Right lung (tissue), 10 donors: Measurements from ENCODE around the gene C20orf144. TPM values are rescaled to one million over a fixed set of nuclear protein-coding genes. Genes with fewer than 3 reads are reported as not detected.
"Not testable (repeated sequence)": the region's sequence is repeated elsewhere in the genome, so short reads cannot be mapped to it uniquely, and the experiment has no call there.

Source experiments
- DNase-seq, 2 donors: peaks; one replicate each; pipeline ENCODE4 v3.0.0-alpha.2; 2013
- long read RNA-seq, 8 donors: transcript quantifications; one replicate each; lab custom pipeline, GENCODE V29; 2026
- polyA plus RNA-seq, 5 donors: library from polyadenylated mRNA; unstranded; fragments of 120-200 nt; gene quantifications; one replicate each; pipeline versions ENCODE4 v1.2.1 to v1.2.3, GENCODE V29; 2013; ENCODE audit warnings: inconsistent platforms in 1 of 5, low replicate concordance in 1 of 5; ENCODE audit not compliant: insufficient read length in 5 of 5, insufficient read depth in 1 of 5

The C20orf144 gene
- polyA plus RNA-seq, result under 1 TPM; 0.32 to 0.60 (median 0.39) TPM
- long read RNA-seq, donor 1, partial matches to known transcripts, result 0 of 1 reads
- long read RNA-seq, donor 1, other reads (novel, unspliced or antisense), result 0 of 1 reads
- long read RNA-seq, donor 2, partial matches to known transcripts, result 0 of 2 reads
- long read RNA-seq, donor 2, other reads (novel, unspliced or antisense), result 0 of 2 reads
- long read RNA-seq, donor 3, partial matches to known transcripts, result 0 of 1 reads
- long read RNA-seq, donor 3, other reads (novel, unspliced or antisense), result 0 of 1 reads
- long read RNA-seq, donor 4, partial matches to known transcripts, result 0 of 1 reads
- long read RNA-seq, donor 4, other reads (novel, unspliced or antisense), result 0 of 1 reads
- long read RNA-seq, donor 5, partial matches to known transcripts, result 0 of 1 reads
- long read RNA-seq, donor 5, other reads (novel, unspliced or antisense), result 0 of 1 reads
- long read RNA-seq, donor 6, partial matches to known transcripts, result 0 of 1 reads
- long read RNA-seq, donor 6, other reads (novel, unspliced or antisense), result 0 of 1 reads
- long read RNA-seq, donor 7, result 0 reads
- long read RNA-seq, donor 8, result 0 reads

DNA sequence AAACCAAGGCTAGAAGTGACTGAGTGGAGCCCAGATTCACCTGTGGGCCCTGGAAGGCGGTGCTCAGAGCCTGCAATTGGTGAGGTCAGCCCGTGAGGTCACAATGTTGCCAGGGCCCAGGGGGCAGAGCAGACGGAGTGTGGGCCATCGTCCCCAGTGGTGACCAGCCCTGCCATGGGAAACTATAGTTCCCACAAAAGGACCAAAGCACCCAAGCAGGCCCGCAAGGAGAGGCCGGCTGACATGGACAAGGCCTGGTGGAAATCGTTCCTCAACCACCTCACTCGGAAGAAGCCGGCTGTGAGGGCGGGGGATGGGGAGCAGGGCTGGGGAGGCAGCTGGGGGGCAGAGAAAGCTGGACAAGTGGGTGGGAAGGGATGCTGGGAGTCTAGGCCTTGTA is at the start of gene C20orf144:
TSS of gene C20orf144 (plus strand) at position 156 of the 400 bp plus-strand sequence. CDS start at position 175, 19 bp downstream.
- no peak for DNase-seq

DNA sequence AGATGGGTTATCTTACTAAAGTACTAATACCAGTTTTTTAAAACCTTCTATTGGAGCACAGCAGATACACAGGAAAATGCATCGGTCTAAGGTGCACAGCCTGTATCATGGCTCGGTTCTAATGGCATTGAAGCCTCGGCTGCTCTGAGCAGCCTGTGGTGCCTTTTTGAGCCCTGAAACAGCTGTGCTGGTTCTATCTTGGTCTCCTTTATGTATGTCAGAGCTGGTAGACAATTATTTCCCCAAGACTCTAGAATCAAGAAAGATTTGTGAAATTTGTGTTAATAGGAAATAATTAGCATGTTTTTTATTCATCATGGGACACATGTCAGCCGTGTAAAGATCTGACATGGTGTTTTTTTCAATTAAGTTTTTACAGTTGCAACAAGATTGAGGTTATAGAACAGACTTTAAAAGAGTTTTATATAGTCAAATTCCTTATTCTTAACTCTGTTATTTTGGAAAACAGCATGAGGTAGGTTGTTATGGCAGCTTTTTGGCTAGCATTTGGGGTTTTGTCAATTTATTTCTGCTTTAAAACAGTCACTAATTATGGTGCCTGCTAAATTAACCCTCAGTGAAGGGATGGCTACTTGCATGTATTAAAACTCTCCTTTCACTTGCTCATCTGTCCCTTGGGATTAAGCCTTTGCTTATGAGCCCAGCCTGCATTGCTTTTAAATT is 40.3 kb upstream of the C20orf144 start:
- DNase-seq, result no peak

DNA sequence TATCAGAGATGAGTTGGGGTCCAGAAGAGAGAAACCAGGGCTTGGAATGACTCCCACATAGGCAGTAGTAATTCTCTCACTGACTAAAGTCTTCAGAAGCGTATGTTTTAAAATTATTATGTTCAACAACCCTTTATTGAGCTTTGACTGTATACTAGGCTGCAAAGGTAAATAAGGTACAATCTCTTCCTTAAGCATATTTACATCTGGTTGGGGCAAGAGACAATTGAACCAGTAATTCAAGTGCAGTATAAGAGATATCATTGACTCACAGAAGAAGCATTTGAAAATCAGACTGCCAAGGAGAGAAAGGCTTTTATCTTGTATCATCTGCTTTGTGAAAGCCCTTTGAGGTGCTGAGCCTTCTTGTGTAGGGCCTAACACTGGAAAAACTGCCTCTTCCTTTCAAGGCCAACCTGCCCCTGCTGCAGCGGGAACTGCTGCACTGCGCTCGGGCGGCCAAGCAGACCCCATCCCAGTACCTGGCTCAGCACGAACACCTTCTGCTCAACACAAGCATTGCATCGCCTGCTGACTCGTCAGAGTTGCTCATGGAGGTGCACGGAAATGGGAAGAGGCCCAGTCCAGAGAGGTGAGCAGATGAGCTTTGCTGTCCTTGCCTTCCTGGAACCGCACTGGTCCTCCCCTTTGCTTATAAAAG is 39.3 kb upstream of the C20orf144 start:
- no peak for DNase-seq

DNA sequence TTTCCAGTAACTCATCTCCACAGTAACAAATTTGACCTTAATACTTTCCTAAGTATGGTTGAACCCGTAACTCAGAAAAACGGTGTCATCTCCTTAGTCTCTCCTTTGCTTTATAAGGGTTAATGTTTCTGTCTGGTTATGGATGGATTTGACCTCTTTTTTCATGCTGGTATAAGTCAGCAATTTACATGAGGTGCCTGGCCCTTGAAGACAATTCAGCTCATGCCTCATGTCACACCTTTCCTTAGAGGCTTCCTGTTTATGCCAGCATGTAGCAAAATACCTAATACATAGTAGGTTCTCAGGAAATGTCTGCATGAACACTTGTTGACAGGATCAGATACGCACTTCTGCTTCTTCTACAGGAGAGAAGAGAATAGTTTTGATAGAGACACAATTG is 37.7 kb upstream of the C20orf144 start:
- no peak for DNase-seq

DNA sequence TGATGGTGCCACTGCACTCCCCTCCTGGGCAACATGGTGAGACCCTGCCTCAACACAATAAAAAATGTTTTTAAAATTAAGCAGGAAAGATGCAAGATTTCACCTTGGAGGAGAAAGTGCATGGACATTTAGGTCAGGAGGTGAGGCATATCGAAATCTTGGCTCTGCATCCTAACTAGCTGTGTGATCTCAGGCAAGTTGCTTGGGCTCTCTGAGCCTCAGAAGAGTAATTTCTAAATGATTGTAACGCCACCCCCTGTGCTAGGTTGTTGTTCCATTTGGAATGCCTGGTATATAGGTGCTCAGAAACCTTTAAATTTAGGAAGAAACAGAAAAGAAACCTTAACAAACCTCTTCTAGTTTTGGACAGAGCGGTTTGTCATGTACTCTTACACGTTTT is 35.9 kb upstream of the C20orf144 start:
- no peak for DNase-seq

DNA sequence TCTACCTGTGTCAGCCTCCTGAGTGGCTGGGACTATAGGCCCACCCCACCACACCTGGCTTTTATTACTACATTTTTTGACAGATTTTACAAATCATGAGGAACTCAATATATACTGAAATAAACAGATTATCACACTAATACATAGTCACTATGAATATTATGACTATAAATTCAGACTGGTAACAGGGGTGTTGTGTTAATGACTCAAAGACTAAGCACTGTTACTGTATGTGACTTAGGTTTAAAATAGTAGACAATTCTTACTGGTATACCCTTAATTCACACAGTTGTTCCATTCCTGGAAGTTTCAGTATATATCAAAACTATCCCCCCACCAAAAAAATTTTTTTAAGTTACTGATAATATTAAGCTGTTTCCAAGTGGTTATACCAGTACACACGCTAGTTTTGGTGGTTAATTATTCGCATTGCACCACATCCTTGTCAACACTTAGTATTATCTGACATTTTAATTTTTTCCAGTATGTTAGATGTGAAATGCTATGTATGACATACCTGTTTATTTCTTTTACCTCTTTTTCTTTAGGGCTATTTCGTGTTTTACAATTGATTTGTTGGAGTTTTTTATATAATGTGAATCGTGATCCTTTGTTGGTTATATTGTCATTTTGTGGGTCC is 34.4 kb upstream of the C20orf144 start:
- no peak for DNase-seq

DNA sequence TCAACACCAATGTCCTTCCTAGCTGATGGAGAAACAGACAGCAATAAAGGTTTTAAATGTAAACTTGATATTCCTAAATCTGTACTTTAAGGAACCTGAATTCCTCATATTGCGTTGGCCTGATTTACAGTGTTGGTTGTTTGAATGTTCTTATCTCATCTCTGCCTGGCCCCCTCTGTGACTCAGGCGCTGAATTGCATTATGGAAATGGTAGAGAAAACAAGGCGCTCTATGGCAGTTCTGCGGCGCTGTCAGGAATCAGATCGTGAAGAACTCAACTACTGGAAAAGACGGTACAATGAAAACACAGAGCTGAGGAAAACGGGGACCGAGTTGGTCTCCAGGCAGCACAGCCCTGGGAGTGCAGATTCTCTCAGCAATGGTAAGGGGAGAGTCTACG is 32.6 kb upstream of the C20orf144 start:
- no peak for DNase-seq

DNA sequence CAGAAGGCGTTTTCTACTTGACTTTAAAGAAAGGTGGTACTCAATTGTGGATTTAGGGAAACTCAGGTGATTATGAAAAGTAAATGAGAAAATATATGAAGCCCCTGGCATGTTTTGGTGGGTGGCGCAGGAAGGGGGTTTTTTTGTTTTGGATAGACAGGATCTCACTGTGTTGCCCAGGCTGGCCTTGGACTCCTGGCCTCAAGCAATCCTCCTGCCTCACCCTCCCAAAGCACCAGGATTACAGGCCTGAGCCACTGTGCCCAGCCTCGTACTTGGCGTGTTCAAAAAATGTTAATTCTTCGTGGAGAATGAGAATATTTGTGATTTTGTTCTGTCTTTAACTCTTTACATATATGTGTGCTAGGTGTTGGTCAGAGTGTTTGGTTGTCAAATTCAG is 32.1 kb upstream of the C20orf144 start:
- DNase-seq, result no peak

DNA sequence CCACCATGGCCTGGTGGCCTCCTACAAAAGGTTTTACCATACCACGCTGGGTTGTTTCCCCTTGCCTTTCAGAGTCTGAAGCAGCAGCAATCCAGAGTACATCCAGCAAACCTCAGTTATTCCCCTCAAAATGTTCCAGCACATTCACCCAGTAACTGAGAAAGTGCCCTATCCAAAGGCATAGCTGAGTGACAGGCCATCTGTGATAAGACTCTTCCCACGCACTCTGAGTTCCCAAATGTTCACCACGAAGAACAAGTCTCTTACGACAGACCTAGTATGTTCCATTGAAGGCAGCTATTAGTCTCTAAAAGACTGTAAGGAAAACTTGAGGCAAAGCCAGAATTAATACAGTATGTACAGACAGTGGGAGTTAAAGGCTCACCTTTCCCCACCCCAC is 31.6 kb upstream of the C20orf144 start:
- no peak for DNase-seq

DNA sequence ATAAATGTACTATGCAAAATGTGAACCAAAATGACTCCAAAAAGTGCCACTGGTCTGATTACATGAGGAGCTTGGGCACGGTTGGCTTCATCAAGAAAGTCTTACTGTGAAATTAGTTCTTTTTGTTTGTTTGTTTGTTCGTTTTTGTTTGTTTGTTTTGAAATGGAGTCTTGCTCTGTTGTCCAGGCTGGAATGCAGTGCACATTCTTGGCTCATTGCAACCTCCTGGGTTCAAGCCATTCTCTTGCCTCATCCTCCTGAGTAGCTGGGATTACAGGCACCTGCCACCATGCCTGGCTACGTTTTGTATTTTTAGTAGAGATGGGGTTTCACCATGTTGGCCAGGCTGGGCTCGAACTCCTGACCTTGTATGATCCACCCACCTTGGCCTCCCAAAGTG is 30.2 kb upstream of the C20orf144 start:
- not testable (repeated sequence) for DNase-seq

DNA sequence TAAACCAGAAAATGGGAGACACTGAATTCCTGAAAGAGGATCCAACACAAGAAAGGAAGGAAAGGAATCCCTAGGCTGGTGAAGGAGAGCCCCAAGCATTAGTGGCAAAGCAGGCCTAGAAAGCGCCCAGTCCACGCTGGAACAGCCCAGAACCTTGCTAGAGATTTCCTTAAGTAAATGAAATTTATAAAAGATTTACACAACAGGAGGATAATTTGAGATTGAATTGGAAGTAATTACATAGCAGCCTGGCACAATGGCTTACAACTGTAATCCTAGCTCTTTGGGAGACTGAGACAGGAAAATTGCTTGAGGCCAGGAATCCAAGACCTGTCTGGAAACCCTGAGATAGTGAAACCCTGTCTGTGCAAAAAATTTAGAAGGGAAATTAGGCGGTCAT is 26.8 kb upstream of the C20orf144 start:
- no peak for DNase-seq

DNA sequence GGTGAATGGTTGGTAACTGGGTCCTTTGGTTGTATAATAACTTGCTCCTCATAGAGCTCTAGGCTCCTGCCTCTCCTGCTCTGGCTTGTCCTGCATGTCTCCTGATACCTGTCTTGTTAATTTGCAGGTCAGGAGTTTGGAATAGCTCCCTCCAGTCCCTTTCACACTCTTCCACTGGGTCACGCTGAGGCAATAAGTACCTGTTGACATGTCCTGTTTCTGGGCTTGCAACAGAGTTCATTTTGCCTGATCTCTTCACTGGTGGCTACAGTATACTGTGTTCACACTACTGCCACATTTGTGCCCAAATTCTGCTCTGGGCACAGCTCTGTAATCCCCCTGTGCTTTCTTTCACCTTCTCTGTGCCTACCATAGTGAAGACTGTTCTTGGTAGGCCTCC is 25.4 kb upstream of the C20orf144 start:
- no peak for DNase-seq

DNA sequence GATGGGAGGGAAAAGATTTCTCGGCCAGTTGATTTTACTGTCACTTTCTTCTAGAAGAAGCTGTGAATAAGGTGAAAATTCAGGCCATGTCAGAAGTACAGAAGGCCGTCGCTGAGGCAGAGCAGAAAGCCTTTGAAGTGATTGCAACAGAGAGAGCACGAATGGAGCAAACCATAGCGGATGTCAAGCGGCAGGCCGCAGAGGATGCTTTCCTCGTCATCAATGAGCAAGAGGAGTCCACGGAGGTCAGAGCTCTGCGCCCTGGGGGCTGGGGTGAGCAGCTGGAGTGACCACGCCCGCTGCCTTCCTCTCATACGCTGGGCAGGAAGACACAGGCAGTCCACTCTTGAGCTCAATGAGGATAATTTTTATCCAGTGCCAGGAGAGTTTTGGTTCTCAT is 21.8 kb upstream of the C20orf144 start:
- DNase-seq, result no peak

DNA sequence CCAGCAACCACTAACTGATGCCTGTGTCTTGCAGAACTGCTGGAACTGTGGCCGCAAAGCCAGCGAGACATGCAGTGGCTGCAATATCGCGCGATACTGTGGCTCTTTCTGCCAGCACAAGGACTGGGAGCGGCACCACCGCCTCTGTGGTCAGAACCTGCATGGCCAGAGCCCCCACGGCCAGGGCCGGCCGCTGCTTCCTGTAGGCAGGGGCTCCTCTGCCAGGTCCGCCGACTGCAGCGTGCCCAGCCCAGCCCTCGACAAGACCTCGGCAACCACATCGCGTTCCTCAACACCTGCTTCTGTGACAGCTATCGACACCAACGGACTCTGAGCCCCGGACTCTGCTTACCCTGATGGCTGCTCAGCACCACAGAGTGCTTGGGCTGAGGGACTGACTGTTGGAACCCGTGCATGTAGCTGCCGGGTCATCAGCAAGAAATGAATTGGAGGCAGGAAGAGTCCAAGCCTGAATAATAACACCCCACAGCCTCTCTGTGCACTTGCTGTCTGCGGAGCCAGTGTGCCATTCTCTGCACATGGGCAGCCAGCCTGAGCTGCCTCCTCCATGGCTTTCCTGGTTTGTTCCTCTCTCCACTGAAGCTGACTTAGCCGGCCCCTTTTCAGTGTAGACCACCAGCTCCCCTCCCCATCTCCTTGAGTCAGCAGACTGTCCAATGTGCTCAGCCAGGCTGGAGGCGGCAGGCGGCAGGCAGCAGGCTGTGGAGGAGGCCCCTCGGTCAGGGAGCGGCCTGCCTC is 17.6 kb upstream of the C20orf144 start:
- DNase-seq, result no peak

DNA sequence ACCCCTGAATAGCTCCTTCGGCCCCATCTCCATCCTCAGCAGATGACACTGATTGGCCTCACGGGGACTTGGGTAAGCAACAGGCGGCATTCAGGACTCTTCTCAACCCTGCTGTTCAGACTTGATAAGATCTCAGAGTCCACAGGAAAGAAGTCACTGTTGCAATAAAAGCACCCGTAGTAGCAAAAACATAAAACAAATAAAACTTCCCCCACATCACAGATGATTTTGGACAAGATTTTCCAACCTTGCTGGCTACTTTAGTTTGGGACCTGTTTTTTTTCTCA is 17.1 kb upstream of the C20orf144 start:
- no peak for DNase-seq

DNA sequence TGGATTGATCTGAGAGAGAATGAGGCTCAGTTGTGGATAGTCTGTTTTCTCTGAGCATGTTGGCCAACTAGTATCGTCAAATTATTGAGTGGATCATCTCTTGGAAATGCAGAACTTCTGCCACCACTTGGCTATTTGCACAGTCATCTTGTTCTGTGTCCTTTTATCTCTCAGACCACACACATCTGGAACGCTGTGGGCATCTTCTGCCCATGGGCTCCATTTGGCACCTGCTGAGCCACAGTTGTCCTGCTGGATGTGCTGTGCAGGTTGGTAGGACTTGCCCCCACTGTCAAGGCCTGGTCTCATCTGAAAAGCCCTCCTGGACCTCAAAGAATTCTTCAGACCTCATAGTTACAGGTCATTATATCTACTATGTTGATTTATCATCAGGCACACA is 16.7 kb upstream of the C20orf144 start:
- no peak for DNase-seq

DNA sequence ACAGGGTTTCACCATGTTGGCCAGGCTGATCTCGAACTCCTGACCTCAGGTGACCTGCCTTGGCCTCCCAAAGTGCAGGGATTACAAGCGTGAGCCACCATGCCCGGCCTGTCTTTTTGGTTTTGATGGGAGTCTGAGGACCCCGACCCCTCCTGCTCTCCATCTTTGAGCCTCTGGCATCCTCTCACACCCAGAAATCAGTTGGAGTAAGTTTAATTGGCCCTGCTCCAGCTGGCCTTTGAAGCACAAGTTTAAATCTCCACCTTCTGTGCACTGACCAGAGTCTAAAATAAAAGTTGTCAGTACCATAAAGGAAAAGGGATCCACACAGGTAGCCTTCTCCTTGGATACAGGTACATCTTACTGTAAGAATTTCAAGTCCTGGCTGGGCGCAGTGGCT is 15.9 kb upstream of the C20orf144 start:
- no peak for DNase-seq

DNA sequence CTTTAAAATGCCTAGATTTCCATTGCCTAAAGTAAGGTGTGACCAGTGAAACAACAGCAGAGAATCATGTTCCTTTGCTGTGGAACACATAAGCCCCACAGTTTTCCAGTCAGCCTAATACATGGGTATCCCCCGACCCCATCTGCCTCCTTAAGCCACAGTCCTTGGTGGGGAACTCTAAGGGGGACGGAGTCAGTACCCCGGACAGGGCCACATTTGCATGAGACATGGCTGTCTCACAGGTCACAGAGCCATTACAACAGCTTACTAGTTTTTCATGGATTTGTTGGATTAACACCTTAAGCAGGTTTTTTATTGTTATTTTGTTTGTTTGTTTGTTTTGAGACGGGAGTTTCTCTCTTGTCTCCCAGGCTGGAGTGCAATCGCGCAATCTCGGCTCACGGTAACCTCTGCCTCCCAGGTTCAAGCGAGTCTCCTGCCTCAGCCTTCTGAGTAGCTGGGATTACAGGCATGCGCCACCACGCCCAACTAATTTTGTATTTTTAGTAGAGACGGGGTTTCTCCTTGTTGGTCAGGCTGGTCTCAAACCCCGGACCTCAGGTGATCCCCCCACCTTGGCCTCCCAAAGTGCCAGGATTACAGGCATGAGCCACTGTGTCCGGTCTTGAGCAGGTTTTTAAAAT is 15.0 kb upstream of the C20orf144 start:
- DNase-seq, result not testable (repeated sequence)

DNA sequence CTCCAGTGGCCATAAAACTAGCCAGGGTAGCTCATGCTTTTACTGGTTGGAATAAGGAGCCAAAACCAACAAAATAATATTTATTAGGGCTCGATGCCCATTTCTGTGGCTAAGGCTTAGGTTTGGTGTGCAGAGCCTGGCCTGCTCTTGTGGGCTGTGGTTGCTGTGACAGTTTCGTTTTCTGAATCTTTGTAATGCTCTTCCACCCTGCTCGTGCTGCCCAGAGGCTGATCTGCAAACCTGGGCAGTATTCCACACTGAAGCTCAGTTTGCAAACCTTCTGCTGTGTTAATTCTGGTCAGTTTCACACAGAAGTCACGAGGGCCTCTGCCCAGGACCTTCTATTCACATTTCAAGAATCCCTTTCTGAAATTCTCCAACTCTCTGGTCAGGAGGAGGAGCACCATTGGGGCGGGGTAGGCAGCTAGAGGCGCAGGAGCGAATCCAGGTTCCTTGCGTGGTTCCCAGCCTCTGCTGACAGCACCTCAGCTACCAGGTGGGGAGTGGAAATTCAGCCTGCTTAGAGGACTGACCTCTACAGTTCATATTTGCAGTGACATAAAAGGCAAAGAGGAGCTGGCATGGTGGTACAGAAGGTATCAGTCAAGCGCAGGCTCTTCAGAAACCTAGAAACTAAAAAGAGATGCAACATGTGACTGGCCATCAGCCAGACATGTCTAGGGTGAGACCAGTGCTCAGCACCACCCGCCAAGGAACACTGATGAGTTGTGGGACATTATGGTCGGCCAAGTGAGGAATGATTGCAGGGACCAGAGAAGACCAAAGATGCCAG is 14.3 kb upstream of the C20orf144 start:
- no peak for DNase-seq
